H9 (cell line): ENCODE results near the gene SZT2. TPM values are rescaled to one million over a fixed set of nuclear protein-coding genes. Genes with fewer than 3 reads are reported as not detected.
"Not testable (repeated sequence)": the region's sequence is repeated elsewhere in the genome, so short reads cannot be mapped to it uniquely, and the experiment has no call there.

Source experiments
- DNase-seq: peaks from one replicate; pipeline ENCODE4 v3.0.0-alpha.2; 2017
- H2AFZ ChIP-seq: one replicate; pipeline ENCODE4 v1.6.1; 2013; ENCODE audit warnings: mild to moderate bottlenecking, low read length, control low read depth, moderate library complexity
- H2AK5ac ChIP-seq: 2 replicates; pipeline ENCODE4 v1.6.1; 2013; ENCODE audit warnings: low read length, control low read depth, mixed read lengths; ENCODE audit not compliant: insufficient read length
- H2BK120ac ChIP-seq: one replicate; pipeline ENCODE4 v1.6.1; 2013; ENCODE audit warnings: low read depth, mild to moderate bottlenecking, low read length, control low read depth, inconsistent platforms; ENCODE audit not compliant: poor library complexity, severe bottlenecking
- H2BK12ac ChIP-seq: 2 replicates; pipeline ENCODE4 v1.6.1; 2013; ENCODE audit warnings: low read length, control low read depth, mixed read lengths, low read depth; ENCODE audit not compliant: insufficient read length
- H2BK15ac ChIP-seq: 2 replicates; pipeline ENCODE4 v1.6.1; 2013; ENCODE audit warnings: low read depth, low read length, control low read depth
- H2BK20ac ChIP-seq: one replicate; pipeline ENCODE4 v1.6.1; 2013; ENCODE audit warnings: low read depth, mild to moderate bottlenecking, low read length, control low read depth, inconsistent platforms; ENCODE audit not compliant: poor library complexity, severe bottlenecking
- H2BK5ac ChIP-seq: 2 replicates; pipeline ENCODE4 v1.6.1; 2013; ENCODE audit warnings: low read length, control low read depth, mixed read lengths; ENCODE audit not compliant: insufficient read length
- H3K14ac ChIP-seq: 2 replicates; pipeline ENCODE4 v1.6.1; 2013; ENCODE audit warnings: low read length, control low read depth; ENCODE audit not compliant: insufficient read depth
- H3K18ac ChIP-seq: 2 replicates; pipeline ENCODE4 v1.6.1; 2013; ENCODE audit warnings: low read depth, mild to moderate bottlenecking, mixed read lengths, low read length, control low read depth; ENCODE audit not compliant: insufficient read length
- H3K23ac ChIP-seq: 2 replicates; pipeline ENCODE4 v1.6.1; 2013; ENCODE audit warnings: low read length, control low read depth, mixed read lengths, low read depth; ENCODE audit not compliant: insufficient read length
- H3K23me2 ChIP-seq: 2 replicates; pipeline ENCODE4 v1.6.1; 2013; ENCODE audit warnings: low read depth, mild to moderate bottlenecking, mixed read lengths, low read length, control low read depth; ENCODE audit not compliant: insufficient read length, poor library complexity, severe bottlenecking
- H3K27ac ChIP-seq: 2 replicates; pipeline ENCODE4 v1.5.1; 2013; ENCODE audit warnings: low read length, control low read depth, mixed read lengths, low read depth; ENCODE audit not compliant: insufficient read length
- H3K27me3 ChIP-seq: 2 replicates; pipeline ENCODE4 v1.6.1; 2013; ENCODE audit warnings: low read length, control low read depth, inconsistent platforms; ENCODE audit not compliant: insufficient read depth
- H3K4ac ChIP-seq: 2 replicates; pipeline ENCODE4 v1.6.1; 2013; ENCODE audit warnings: low read depth, mild to moderate bottlenecking, control low read depth, inconsistent platforms, low read length, moderate library complexity
- H3K4me1 ChIP-seq: 2 replicates; pipeline ENCODE4 v1.6.1; 2013; ENCODE audit warnings: low read length, control low read depth, inconsistent platforms; ENCODE audit not compliant: insufficient read depth
- H3K4me2 ChIP-seq: 2 replicates; pipeline ENCODE4 v1.6.1; 2013; ENCODE audit warnings: low read length, control low read depth, mixed read lengths; ENCODE audit not compliant: insufficient read length, insufficient read depth
- H3K56ac ChIP-seq: 2 replicates; pipeline ENCODE4 v1.6.1; 2013; ENCODE audit warnings: low read depth, mild to moderate bottlenecking, mixed read lengths, low read length, control low read depth; ENCODE audit not compliant: insufficient read length
- H3K79me1 ChIP-seq: 2 replicates; pipeline ENCODE4 v1.6.1; 2013; ENCODE audit warnings: low read depth, mild to moderate bottlenecking, moderate library complexity, low read length, control low read depth, inconsistent platforms; ENCODE audit not compliant: insufficient read depth, poor library complexity, severe bottlenecking
- H3K79me2 ChIP-seq: 2 replicates; pipeline ENCODE4 v1.6.1; 2013; ENCODE audit warnings: low read length, control low read depth, inconsistent platforms; ENCODE audit not compliant: insufficient read depth
- H3K9ac ChIP-seq: 2 replicates; pipeline ENCODE4 v1.6.1; 2013; ENCODE audit warnings: low read length, control low read depth, mixed read lengths; ENCODE audit not compliant: insufficient read length; ENCODE audit errors: extremely low read depth
- H3K9me3 ChIP-seq: one replicate; pipeline ENCODE4 v1.6.1; 2013; ENCODE audit warnings: low read depth, low read length, inconsistent platforms; ENCODE audit not compliant: control insufficient read depth
- H3T11ph ChIP-seq: one replicate; pipeline ENCODE4 v1.6.1; 2013; ENCODE audit warnings: mild to moderate bottlenecking, low read length, control low read depth, inconsistent platforms
- H4K20me1 ChIP-seq: one replicate; pipeline ENCODE4 v1.6.1; 2013; ENCODE audit not compliant: control insufficient read depth, insufficient read length, insufficient read depth
- H4K5ac ChIP-seq: 2 replicates; pipeline ENCODE4 v1.6.1; 2013; ENCODE audit warnings: low read depth, mild to moderate bottlenecking, mixed read lengths, low read length, control low read depth; ENCODE audit not compliant: insufficient read length
- H4K8ac ChIP-seq: replicated peaks from 2 replicates; pipeline ENCODE4 v1.6.1; 2013; ENCODE audit warnings: low read length, control low read depth, mixed read lengths, low read depth; ENCODE audit not compliant: insufficient read length
- H4K91ac ChIP-seq: 2 replicates; pipeline ENCODE4 v1.6.1; 2013; ENCODE audit warnings: low read depth, mild to moderate bottlenecking, moderate library complexity, mixed read lengths, low read length, control low read depth; ENCODE audit not compliant: insufficient read length
- H3K27ac Mint-ChIP-seq, 3 experiments: 2 replicates in 2 of 3; 3 replicates in 1 of 3; pipeline ENCODE4 v1.8.0; 2020 to 2021; ENCODE audit warnings: mixed read lengths in 3 of 3, mild to moderate bottlenecking in 1 of 3, moderate library complexity in 1 of 3
- H3K27me3 Mint-ChIP-seq: 2 replicates; pipeline ENCODE4 v1.8.0; 2021; ENCODE audit warnings: low read depth, mild to moderate bottlenecking, moderate library complexity, mixed read lengths
- H3K36me3 Mint-ChIP-seq, 3 experiments: 2 replicates in 2 of 3; 3 replicates in 1 of 3; pipeline ENCODE4 v1.8.0; 2020 to 2021; ENCODE audit warnings: low read depth in 3 of 3, mixed read lengths in 3 of 3; ENCODE audit not compliant: insufficient read depth in 1 of 3
- H3K4me1 Mint-ChIP-seq, 2 experiments: 2 replicates each; pipeline ENCODE4 v1.8.0; 2020; ENCODE audit warnings: mixed read lengths in 2 of 2
- H3K4me3 Mint-ChIP-seq, 2 experiments: 2 replicates in 1 of 2; 3 replicates in 1 of 2; pipeline ENCODE4 v1.8.0; 2020 to 2021; ENCODE audit warnings: mild to moderate bottlenecking in 2 of 2, mixed read lengths in 2 of 2, moderate library complexity in 1 of 2
- H3K9me3 Mint-ChIP-seq, 2 experiments: 2 replicates in 1 of 2; 3 replicates in 1 of 2; pipeline ENCODE4 v1.8.0; 2020; ENCODE audit warnings: mild to moderate bottlenecking in 2 of 2, mixed read lengths in 2 of 2, moderate library complexity in 1 of 2
- WGBS: extraction: QIAGEN DNeasy Blood & Tissue Kit; methylation state at CpG from one replicate; pipeline ENCODE4 v1.1.7; 2013; ENCODE audit warnings: missing lambda C conversion rate, low lambda C conversion rate, mixed read lengths; ENCODE audit not compliant: insufficient read length; ENCODE audit errors: extremely low coverage; 5-methylcytosine and 5-hydroxymethylcytosine counted together
- total RNA-seq: library from RNA; stranded (reverse); gene quantifications from 2 replicates; pipeline ENCODE4 v1.2.1, GENCODE V29; 2021
- TF ChIP-seq, protein P1 (sequence below): fragments of 200-600 bp; sonication (generic); conservative IDR thresholded peaks from 3 replicates; pipeline ENCODE4 v1.8.0; 2021; ENCODE audit warnings: antibody characterized with exemption, mild to moderate bottlenecking

SZT2 gene
- total RNA-seq, 1 experiment from 2014 or later, result 16.8 TPM

GRCh38 chr1:43455213-43455889 is 65.7 kb downstream of the SZT2 start:
- Histone ChIP-seq H2BK5ac (no peak overlapping the region), H3T11ph (no peak overlapping the region), H3K4me2 (no peak overlapping the region), H2BK120ac (no peak overlapping the region), H4K5ac (no peak overlapping the region), H3K14ac (no peak overlapping the region), H2BK15ac (no peak overlapping the region), H2AK5ac (no peak overlapping the region), H3K23me2 (peaks cover 3% of the 10 kb centered on the region), H2AFZ (no peak overlapping the region), H3K56ac (no peak overlapping the region), H4K20me1 (peaks cover 2% of the 10 kb centered on the region), H3K9ac (no peak overlapping the region), H3K4me1 (no peaks in the 10 kb centered on the region; the same call in 1 of the 2 replicates), H3K27ac (no peak overlapping the region), H3K27me3 (no peaks in the 10 kb centered on the region), H3K9me3 (no peaks in the 10 kb centered on the region), H4K8ac (no peak overlapping the region), H3K79me1 (no peaks in the 10 kb centered on the region), H2BK20ac (no peak overlapping the region), H4K91ac (no peak overlapping the region), H3K18ac (no peak overlapping the region), H3K79me2 (no peaks in the 10 kb centered on the region), H2BK12ac (no peak overlapping the region), H3K23ac (no peak overlapping the region), H3K4ac (no peak overlapping the region)
- Mint-ChIP-seq H3K4me1 (peaks cover 21 to 23% of the 10 kb centered on the region in 2 experiments), H3K27me3 (peaks cover 29% of the 10 kb centered on the region), H3K36me3 (peaks cover 12 to 25% (median 24%) of the 10 kb centered on the region in 3 experiments), H3K4me3 (no peak overlapping the region), H3K9me3 (peaks cover 0 to 3% of the 10 kb centered on the region in 2 experiments; a peak in 2 of 5 replicates), H3K27ac (no peak overlapping the region)
- DNase-seq, result no peak
- WGBS, result no CpG with 5 or more reads among the region's 7 CpGs
- TF ChIP-seq, protein P1, sequence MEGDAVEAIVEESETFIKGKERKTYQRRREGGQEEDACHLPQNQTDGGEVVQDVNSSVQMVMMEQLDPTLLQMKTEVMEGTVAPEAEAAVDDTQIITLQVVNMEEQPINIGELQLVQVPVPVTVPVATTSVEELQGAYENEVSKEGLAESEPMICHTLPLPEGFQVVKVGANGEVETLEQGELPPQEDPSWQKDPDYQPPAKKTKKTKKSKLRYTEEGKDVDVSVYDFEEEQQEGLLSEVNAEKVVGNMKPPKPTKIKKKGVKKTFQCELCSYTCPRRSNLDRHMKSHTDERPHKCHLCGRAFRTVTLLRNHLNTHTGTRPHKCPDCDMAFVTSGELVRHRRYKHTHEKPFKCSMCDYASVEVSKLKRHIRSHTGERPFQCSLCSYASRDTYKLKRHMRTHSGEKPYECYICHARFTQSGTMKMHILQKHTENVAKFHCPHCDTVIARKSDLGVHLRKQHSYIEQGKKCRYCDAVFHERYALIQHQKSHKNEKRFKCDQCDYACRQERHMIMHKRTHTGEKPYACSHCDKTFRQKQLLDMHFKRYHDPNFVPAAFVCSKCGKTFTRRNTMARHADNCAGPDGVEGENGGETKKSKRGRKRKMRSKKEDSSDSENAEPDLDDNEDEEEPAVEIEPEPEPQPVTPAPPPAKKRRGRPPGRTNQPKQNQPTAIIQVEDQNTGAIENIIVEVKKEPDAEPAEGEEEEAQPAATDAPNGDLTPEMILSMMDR, result no peak

DNA sequence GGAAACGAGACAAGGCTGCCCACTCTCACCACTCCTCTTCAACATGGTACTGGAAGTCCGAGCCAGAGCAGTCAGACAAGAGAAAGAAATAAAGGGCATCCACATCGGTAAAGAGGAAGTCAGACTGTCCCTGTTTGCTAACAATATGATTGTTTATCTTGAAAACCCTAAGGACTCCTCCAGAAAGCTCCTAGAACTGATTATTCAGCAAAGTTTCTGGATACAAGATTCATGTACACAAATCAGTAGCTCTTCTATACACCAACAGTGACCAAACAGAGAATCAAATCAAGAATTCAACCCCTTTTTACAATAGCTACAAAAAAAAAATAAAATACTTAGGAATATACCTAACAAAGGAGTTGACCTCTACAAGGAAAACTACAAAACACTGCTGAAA is 68.7 kb downstream of the SZT2 start:
- H4K91ac ChIP-seq, H4K8ac ChIP-seq, H3K4me2 ChIP-seq, H2BK20ac ChIP-seq, H3K4me3 Mint-ChIP-seq, H3K27me3 ChIP-seq, H2AFZ ChIP-seq, H2BK12ac ChIP-seq, H3K4me1 ChIP-seq, DNase-seq, H3K79me2 ChIP-seq, H3K36me3 Mint-ChIP-seq, H3K14ac ChIP-seq, H3K79me1 ChIP-seq, H2AK5ac ChIP-seq, H2BK5ac ChIP-seq, H3K9me3 ChIP-seq, H3K27ac Mint-ChIP-seq, H3K23me2 ChIP-seq, H3K56ac ChIP-seq, H4K20me1 ChIP-seq, H4K5ac ChIP-seq, H3T11ph ChIP-seq, H3K4ac ChIP-seq, H2BK15ac ChIP-seq, H3K23ac ChIP-seq, H3K27ac ChIP-seq, H2BK120ac ChIP-seq, H3K9ac ChIP-seq, H3K18ac ChIP-seq: not testable (repeated sequence)
- Mint-ChIP-seq H3K27me3 (peaks cover 29% of the 10 kb centered on the region), H3K9me3 (peaks cover 0 to 10% of the 10 kb centered on the region in 2 experiments; a peak in 2 of 5 replicates), H3K4me1 (peaks cover 13 to 14% of the 10 kb centered on the region in 2 experiments)
- no CpG with 5 or more reads among the region's 3 CpGs for WGBS
